GM10847 (cell line): ENCODE data around the gene NAT8L.

ENCODE experiments used
- POLR2A ChIP-seq: IDR thresholded peaks from 2 replicates; pipeline ENCODE4 v1.6.1; 2011; ENCODE audit not compliant: insufficient read length; ENCODE audit errors: extremely low read depth

NAT8L gene

DNA sequence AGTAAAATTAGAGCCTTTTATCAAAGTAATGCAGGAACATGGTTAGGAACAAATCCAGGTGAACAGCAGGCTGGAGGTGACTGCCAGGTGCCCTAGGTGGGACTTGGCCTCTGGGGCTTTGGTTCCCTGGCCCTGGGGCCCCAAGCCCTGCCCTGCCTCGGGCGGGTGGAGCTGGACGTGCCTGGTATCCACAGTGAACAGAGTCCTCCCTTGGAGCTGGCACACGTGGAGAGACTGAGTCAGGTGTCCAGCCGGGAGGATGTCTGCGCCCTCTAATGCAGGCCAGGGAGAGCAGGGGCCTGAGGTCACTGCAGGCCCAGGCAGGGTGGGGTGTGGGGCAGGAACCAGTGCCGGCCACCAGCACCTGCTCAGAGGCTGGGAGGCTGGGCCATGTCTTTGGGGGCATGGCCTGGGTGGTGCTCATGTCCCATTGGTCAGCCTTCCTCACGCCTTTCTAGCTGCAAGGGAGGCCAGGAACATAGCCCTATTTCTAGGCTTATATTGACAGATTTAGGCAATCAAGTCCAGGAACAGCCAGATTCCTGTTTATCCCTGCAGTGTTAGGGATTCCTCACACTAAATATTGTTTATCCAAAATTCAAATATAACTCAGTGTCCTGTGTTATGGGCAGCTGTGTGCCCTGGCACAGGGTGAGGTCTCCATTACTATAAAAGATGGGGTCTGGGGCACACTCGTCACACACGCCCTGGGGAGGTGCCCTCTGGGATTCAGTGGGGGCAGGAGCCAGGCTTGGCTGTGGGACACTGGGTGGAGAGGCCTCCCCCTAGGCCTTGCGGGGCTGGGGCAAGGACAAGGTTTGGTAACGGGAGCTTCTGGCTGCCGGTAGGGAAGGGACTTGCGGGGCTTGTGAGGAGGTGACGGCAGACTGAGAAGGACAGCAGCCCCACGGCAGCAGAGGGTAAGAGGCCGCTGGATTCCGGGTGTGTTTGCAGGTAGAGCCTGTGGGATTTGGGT is 14.3 kb upstream of the NAT8L start:
- TF ChIP-seq POLR2A: no peak

DNA sequence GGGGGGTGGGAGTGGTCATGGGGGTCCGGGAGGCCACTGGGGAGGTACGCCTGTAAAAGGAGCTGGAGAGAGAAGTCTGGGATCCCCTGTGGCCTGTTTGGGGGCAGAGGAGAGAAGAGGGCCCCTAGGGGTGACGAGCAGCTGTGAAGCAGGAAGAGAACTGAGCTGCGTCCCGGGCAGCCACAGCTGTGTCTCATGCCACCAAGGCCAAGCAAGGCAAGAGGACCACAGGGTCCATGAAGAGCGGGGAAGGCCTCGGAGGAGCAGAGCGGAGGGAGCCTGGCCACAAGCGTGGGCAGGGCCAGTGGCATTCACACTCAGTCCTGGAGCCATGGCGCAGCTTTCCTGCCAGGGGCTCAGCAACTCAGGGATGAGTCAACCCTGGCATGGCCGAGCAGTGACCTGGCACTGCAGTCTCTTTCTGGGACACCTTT is 13.6 kb upstream of the NAT8L start:
- TF ChIP-seq POLR2A: no peak

DNA sequence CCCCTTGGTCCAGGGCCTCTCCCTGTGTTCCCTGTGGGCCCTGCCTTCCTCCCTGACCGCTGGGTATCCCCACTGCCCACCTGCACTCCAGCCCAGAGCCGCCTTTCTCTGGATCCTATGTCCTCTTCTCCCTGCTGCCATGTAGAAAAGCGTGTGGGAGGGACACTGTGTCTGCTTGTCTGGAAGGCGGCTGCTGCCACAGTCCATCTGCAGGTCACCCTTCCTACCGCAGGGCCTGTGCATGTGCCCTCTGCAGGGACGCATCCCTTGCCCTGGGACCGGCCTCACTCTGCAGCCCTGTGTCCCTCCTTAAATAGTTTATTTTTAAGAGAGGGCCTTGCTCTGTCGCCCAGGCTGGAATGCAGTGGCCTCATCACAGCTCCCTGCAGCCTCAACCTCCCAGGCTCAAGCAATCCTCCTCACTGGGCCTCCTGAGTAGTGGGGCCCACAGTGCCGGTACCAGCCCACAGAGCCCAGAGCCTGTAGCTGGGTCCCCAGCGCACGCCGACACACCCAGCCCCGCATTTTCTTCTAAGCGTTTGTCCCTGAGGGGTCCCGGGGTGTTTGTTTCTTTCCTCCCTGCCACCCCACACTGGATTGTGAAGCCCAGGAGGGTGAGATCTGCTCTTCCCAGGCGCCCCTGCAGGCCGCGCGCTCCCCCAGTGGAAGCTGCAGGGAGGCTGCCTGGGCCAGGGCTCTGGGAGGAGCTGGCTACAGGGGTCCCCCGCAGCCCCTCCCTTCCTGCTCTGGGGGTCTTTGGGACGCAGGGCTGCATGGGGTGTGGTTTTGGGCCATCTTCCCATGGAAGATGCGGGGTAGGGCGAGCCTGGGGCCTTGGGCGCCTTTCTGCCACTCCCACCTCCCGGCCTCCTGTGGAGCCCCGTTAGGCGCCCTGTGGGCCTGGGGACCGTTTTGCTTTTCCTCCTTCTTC is 12.8 kb upstream of the NAT8L start:
- TF ChIP-seq POLR2A: no peak

DNA sequence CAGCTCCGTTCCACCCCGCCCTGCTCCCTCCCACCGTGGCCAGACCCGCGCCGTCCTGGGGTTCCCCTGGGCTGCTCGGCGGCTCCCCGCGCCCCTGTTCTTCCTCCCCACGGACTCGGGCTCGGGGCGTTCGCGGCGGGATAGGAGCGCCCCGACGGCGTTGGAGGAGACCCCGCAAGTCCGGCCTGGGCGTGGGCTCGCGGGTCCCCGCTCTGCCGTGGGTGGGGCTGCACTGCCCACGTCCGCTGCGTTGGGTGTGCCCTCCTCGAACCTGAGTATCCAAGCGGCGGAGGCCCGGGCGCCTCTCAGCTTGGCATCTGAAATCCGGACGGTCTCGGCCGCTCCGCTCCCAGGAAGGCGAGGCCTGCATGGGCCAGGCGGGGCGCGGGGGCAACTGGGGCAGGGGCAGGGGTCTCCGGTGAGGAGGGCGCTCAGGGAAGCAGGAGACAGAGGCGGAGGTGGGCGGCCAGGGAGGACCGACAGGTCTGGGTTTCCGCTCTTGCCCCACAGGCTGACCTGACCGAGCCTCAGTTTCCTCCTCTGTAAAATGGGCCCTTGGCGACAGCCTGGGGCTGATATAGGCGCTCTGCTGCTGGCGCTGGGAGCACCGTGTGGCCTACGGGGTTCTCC is 12.0 kb upstream of the NAT8L start:
- TF ChIP-seq POLR2A: no peak

DNA sequence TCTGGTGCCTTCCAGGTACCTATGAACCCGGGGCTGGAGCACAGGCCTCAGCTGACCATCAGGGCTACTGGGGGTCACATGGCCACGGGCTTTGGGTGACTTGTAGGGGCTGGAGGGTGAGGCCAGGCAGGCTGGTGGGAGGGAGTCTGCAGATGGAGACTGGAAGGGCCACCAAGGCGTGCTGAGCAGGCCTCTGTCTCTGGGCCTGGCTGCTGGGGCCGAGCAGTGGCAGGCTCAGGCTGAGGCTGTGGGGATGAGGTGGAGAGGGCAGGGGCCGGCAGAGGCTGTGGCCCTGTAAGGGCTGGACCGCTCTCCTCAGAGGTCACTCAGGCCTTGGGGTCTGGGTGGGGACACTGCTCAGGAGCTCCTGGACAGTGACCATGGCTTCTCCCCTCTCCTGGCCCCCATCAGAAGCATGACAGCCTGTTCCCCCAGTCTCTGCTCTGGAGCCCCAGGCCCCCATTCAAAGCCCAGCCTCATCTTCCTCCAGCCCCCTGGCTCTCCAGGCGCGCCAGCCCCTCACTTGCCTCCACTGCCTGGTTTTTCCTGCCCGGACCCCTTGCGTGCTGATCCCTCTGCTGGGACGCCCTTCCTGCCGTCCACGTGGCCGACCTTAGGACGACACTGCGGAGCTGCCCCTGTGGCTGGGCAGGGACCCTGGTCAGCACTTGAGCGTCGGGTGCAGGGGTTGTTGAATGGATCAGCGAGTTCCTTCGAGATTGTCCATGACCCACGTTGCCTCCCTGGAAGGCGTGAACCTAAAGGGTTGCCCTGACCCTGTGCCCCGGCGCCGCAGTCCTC is 11.1 kb upstream of the NAT8L start:
- TF ChIP-seq POLR2A: no peak

DNA sequence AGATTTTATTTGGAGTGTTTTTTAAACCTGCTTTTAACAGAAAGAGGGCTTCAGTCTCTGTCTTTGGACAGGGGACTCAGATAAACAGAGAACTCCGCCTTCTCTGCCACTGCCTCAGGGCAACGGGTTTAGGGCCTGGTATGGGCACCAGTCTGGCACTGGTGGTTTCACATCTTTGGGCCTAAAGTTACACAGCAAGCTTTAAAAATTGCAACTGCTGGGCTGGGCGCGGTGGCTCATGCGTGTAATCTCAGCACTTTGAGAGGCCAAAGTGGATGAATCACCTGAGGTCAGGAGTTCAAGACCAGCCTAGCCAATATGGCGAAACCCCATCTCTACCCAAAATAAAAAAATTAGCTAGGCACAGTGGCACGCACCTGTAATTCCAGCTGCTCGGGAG is 10.3 kb upstream of the NAT8L start:
- TF ChIP-seq POLR2A: no peak

DNA sequence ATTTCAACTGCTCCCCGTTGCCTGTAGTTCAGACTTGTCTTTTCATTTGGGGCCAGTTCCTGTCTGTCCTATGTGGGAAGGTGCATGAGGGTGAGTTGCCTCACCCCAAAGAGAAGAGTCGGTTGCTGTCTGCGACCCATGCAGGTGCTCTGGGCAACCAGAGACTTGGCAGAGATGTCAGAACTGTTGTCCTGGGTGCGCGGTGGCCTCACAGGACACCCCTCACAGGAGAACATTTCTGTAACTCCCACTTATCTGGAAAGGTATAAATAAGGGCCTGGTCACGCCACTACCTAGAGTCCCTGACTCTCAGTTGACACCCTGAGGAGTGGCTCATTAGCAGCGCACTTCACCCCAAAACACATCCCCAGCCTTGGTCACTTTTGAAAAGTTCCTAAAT is 9.7 kb upstream of the NAT8L start:
- TF ChIP-seq POLR2A: no peak

DNA sequence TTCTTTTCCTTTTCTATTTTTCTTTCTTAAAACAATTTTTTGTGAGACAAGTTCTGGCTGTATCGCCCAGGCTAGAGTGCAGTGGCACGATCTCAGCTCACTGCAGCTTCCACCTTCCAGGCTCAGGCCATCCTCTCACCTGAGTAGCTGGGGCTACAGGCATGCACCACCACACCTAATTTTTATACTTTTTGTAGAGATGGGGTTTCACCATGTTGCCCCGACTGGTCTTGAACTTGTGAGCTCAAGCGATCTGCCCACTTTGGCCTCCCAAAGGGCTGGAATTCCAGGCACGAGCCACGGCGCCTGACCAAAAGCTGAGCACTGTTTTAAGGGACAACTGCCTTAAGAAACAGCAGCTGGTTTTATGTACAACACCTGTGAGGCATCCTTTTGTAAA is 9.3 kb upstream of the NAT8L start:
- TF ChIP-seq POLR2A: no peak

DNA sequence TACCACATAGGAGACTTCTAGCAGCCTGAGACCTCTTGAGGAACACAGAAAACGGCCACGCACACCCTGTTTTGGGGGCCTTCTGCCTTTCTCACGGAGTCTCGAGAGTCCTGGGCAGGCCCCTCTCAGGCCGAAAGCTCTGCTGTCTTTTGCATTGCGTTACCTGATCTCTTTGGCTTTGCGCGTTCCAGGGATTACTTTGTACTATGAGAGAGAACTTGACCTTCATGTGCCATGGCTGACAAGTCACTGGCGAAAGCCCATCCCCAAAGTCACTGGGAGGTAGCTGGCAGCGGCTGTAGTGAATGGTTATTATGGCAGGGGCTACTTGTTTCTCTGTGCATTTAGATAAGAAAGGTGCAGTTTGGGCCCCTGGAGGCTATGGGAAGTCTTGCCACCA is 8.0 kb upstream of the NAT8L start:
- no peak for TF ChIP-seq POLR2A

DNA sequence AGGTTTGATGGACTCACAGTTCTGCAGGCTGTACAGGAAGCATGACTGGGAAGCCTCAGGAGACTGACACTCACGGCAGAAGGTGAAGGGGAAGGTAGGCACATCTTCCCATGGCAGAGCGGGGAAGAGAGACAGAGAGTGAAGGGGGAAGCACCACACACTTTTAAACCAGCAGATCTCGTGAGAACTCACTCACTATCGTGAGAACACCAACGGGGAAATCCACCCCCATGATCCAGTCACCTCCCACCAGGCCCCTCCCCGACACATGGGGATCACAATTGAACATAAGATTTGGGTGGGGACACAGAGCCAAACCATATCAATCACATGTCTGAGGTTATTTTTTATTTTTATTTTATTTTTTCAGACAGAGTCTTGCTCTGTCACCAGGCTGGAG is 4.9 kb upstream of the NAT8L start:
- TF ChIP-seq POLR2A: no peak

DNA sequence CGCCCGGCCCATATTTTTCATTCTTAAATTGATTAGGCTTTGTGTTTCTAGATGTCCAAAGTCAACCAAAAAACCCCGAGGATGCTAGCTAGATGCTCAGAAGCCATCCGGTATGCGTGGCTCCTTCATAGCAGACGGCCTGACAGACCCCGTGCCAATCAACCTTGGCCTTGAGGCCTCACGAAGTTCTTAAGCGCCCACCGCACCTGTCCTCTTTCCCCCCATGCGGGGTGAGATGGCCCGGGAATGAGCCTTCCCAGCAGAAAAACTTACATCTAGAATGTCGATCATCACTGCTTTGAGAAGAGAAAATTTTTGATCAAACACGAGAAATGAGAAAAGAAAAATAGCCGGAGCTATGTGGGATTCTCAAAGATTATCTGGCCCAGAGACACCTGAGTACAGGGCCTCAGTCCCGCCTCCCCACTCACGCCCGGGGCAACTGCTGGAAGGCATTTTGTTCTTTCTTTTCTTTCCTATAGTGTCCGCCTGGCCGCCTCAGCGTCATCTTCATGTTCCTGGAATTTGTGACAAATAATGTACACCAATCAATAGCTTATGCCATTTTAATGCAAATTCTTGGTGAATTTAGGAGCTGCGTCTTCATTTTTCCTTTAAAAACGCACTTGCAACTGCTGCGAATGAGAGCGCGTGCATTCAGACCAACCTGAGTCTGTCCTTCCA is 1.6 kb upstream of the NAT8L start:
- TF ChIP-seq POLR2A: no peak

DNA sequence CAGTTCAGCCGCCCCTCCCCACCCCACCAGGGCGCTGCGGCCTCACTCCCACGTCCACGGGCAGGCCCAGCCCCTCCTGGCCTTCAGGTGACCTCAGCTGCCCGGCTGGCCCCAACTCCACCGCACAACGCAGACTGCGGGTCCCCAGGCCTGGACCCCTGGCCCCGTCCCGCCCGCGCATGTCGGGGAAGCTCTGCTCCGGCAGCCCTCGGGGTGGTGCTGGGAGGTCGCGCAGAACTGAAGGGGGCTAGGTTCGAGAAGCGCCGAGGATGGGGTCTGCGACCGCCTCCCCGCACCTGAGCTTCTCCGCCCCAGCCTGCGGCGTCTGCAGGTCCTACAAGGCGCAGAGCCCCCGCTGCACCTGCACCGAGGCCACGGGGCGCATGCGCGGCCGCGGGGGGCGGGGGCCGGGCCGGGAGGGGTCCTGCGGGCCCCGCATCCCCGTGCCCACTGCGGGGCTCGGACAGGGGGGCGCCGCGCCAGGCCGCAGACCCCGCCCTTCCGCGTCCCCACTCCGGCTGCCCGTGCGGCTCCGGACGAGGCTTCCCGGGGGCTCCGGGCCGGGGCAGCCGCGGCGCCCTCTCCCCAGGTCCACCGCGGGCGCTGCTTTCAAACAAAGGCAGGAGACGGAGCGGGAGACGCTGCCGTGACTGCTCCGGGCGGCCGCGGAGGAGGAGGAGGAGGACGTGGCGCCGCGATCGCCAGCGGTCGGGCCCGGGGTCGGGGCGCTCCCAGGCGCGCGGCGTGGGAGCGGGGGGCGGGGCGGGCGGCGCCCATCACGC is 672 bp upstream of the NAT8L start:
- TF ChIP-seq POLR2A: no peak
